Gastrocnemius medialis (tissue), 4 donors: ENCODE results near the gene PAXX. TPM values are rescaled to one million over a fixed set of nuclear protein-coding genes. Genes with fewer than 3 reads are reported as not detected.
A peak's percentile ranks its signal among the peaks of the same experiment; 100 is the strongest.
"Not testable (repeated sequence)": the region's sequence is repeated elsewhere in the genome, so short reads cannot be mapped to it uniquely, and the experiment has no call there.

Experiments
- ATAC-seq, 2 donors: fragments of 150-250 bp; one replicate each; pipeline ENCODE4 v1.9.1; 2016
- DNase-seq, 2 donors: peaks; one replicate each; pipeline ENCODE4 v3.0.0-alpha.2; 2019
- H3K27ac ChIP-seq, 4 donors: fragments of 200-600 bp; sonication (generic); 1 replicate in 1 of 4; 2 replicates in 3 of 4; pipeline ENCODE4 v1.5.1; 2016 to 2018; ENCODE audit warnings: mild to moderate bottlenecking in 2 of 4, moderate library complexity in 1 of 4
- H3K27me3 ChIP-seq, 3 donors: fragments of 200-600 bp; sonication (generic) in 2 of 3; 1 replicate in 1 of 3; 2 replicates in 2 of 3; pipeline versions ENCODE4 v1.5.1 to v1.6.0; 2016 to 2019; ENCODE audit warnings: mild to moderate bottlenecking in 1 of 3, moderate library complexity in 1 of 3
- H3K36me3 ChIP-seq, 2 donors: fragments of 200-600 bp; sonication (generic) in 1 of 2; one replicate each; pipeline ENCODE4 v1.5.1; 2017 to 2018
- H3K4me1 ChIP-seq, 2 donors: fragments of 200-600 bp; sonication (generic) in 1 of 2; one replicate each; pipeline ENCODE4 v1.5.1; 2016 to 2017; ENCODE audit warnings: mild to moderate bottlenecking in 2 of 2
- H3K4me3 ChIP-seq, 4 donors: fragments of 200-600 bp; sonication (generic) in 3 of 4; 1 replicate in 1 of 4; 2 replicates in 3 of 4; pipeline ENCODE4 v1.5.1; 2016 to 2019; ENCODE audit warnings: mild to moderate bottlenecking in 2 of 4
- H3K9me3 ChIP-seq, 3 donors: fragments of 200-600 bp; sonication (generic) in 2 of 3; 1 replicate in 1 of 3; 2 replicates in 2 of 3; pipeline ENCODE4 v1.5.1; 2016 to 2019
- POLR2A ChIP-seq, 2 donors: fragments of 450-650 bp; IDR thresholded peaks; one replicate each; pipeline ENCODE4 v1.6.1; 2017; ENCODE audit warnings: antibody characterized with exemption in 2 of 2, mild to moderate bottlenecking in 2 of 2, moderate library complexity in 2 of 2
- in situ Hi-C, 4 donors: fragments of 200-750 bp; cut with MboI; loops; one replicate each; pipeline versions ENCODE4 v1.15.0 to v1.8.0; 2017; ENCODE audit warnings: low sequenced_read_pairs in 4 of 4
- intact Hi-C: fragments of 100-400 bp; cut with DNase I; formaldehyde crosslinking; loops from one replicate; pipeline ENCODE4 v1.15.1; 2023; ENCODE audit warnings: low total_unique reads
- total RNA-seq, 4 donors: library from RNA; depleted of rRNA; stranded (reverse); fragments of >200 nt; gene quantifications; one replicate each; pipeline versions ENCODE4 v1.1.0 to v1.2.3, GENCODE V29; 2016
- TF ChIP-seq, protein P1 (sequence below), 5 experiments: fragments of 450-650 bp in 3 of 5; fragments of 200-600 bp in 2 of 5; sonication (generic) in 2 of 5; IDR thresholded peaks in 4 of 5; conservative IDR thresholded peaks in 1 of 5; 1 replicate in 4 of 5; 2 replicates in 1 of 5; pipeline ENCODE4 v1.5.1; 2016 to 2019; ENCODE audit warnings: antibody characterized with exemption in 5 of 5, mild to moderate bottlenecking in 3 of 5, moderate library complexity in 3 of 5

PAXX gene
- total RNA-seq, 4 donors from 2014 or later, result 10.8 to 15.6 (median 14.6) TPM

DNA sequence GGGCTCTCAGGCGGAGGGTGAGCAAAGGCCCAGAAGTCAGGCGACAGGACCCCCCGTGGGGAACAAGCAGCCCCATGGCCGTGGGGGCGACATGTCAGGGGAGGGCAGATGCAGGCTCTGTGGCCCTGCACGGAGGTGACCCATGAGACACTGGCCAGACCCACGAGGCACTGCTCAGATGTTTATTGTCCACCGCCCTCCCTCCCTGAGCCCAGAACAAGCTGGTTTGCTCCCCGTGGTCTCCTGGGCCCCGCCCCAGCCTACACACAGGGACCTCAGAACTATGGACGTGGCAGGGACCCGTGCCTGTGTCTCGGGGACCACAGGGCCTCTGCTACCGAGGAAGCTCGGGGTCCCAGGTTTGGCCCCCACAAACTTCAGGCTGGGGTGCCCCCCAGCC, 37.8 kb downstream of the PAXX start:
- Histone ChIP-seq H3K27ac (no peak overlapping the region), H3K36me3 (no peaks in the 10 kb centered on the region), H3K4me1 (peaks cover 21 to 23% of the 10 kb centered on the region in 2 donors), H3K27me3 (peaks cover 0 to 6% (median 0%) of the 10 kb centered on the region in 3 donors), H3K9me3 (no peaks in the 10 kb centered on the region), H3K4me3 (no peak overlapping the region)
- DNase-seq, result no peak
- in situ Hi-C loops, result loop anchor here in 3 of 4 donors (5.0 to 10.0 kb wide), 3 partner anchors 85 to 245 kb away; partner anchors contain the start of genes C8G (in 1 of the 3) and FBXW5 (in 1 of the 3)
- no peak for ATAC-seq
- TF ChIP-seq, protein P1, sequence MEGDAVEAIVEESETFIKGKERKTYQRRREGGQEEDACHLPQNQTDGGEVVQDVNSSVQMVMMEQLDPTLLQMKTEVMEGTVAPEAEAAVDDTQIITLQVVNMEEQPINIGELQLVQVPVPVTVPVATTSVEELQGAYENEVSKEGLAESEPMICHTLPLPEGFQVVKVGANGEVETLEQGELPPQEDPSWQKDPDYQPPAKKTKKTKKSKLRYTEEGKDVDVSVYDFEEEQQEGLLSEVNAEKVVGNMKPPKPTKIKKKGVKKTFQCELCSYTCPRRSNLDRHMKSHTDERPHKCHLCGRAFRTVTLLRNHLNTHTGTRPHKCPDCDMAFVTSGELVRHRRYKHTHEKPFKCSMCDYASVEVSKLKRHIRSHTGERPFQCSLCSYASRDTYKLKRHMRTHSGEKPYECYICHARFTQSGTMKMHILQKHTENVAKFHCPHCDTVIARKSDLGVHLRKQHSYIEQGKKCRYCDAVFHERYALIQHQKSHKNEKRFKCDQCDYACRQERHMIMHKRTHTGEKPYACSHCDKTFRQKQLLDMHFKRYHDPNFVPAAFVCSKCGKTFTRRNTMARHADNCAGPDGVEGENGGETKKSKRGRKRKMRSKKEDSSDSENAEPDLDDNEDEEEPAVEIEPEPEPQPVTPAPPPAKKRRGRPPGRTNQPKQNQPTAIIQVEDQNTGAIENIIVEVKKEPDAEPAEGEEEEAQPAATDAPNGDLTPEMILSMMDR (IDR thresholded peaks at IDR 0.05 in 4 of 5, conservative IDR thresholded peaks at IDR 0.05 in 1 of 5), result no peak
- TF ChIP-seq POLR2A (IDR thresholded peaks at IDR 0.05), result no peak
- intact Hi-C loops, result no loop called here

- no peaks in the 10 kb centered on the region for H3K36me3 ChIP-seq
- peaks cover 0 to 6% (median 0%) of the 10 kb centered on the region in 3 donors for H3K27me3 ChIP-seq
- intact Hi-C loops (no loop called here), in situ Hi-C loops (loop anchor here in 3 of 4 donors (5.0 to 10.0 kb wide), 3 partner anchors 86 to 246 kb away; partner anchors contain the start of genes C8G (in 1 of the 3) and FBXW5 (in 1 of the 3))
- H3K4me1 ChIP-seq, result peaks cover 23% of the 10 kb centered on the region in 2 donors
- ATAC-seq (no peak), DNase-seq (no peak)
- no peak overlapping the region for H3K4me3 ChIP-seq
- H3K27ac ChIP-seq, result no peak overlapping the region
- no peak for TF ChIP-seq POLR2A (IDR thresholded peaks at IDR 0.05)
- TF ChIP-seq, protein P1 (IDR thresholded peaks at IDR 0.05 in 4 of 5, conservative IDR thresholded peaks at IDR 0.05 in 1 of 5), result no peak
- H3K9me3 ChIP-seq, result no peaks in the 10 kb centered on the region
Observed at GRCh38 chr9:137030538-137031527, 38.6 kb downstream of the PAXX start.

DNA sequence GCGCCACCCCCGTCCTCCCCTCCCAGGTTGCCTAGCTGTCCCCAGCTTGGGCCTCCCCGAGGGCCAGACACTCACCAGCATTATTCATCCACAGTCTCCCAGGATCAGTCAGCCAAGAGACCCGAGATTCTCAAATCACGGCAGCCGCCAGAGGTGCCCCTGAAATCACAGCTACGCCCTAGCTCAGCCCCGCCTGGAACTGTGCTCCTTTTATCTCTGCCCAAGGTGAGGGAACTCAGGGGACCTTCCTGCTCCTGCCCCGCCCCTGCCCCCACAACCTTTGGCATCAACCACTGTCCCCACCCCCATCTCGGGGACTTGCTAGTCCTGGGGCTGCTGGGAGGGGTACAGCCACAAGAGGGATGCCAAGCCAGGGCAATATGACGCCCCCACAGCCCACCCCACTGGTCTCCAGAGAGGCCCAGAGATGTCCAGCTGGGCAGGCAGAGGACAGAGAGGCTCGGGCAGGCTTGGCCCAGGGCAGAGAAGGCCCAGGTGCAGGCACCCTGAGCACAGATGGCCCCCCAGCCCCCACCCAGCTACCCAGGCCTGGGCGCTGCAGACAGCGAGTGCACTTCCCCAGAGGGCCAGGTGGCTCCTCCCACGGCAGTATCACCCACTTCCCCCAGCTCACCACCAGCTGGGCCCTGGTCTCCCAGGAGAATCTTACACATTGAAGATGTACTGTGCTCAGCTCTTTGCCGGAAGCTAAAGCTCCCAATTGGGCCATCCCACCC, 39.9 kb downstream of the PAXX start, which contains the start of gene FUT7:
FUT7 (minus strand) TSS at position 185 of the 737 bp plus-strand sequence; CDS start at position 88, 97 bp downstream.
- Histone ChIP-seq H3K4me1 (peaks cover 16 to 17% of the 10 kb centered on the region in 2 donors), H3K36me3 (no peaks in the 10 kb centered on the region), H3K4me3 (no peak within 1 kb of the TSS), H3K27ac (no peak within 1 kb of the TSS), H3K9me3 (no peaks in the 10 kb centered on the region), H3K27me3 (peaks cover 0 to 6% (median 0%) of the 10 kb centered on the region in 3 donors)
- no peak for TF ChIP-seq POLR2A (IDR thresholded peaks at IDR 0.05)
- TF ChIP-seq, protein P1 (IDR thresholded peaks at IDR 0.05 in 4 of 5, conservative IDR thresholded peaks at IDR 0.05 in 1 of 5), result no peak
- no peak for DNase-seq
- intact Hi-C loops, result no loop called here
- in situ Hi-C loops, result loop anchor here in 3 of 4 donors (5.0 to 10.0 kb wide), 3 partner anchors 87 to 247 kb away; partner anchors contain the start of genes C8G (in 1 of the 3) and FBXW5 (in 1 of the 3)
- ATAC-seq, result no peak

DNA sequence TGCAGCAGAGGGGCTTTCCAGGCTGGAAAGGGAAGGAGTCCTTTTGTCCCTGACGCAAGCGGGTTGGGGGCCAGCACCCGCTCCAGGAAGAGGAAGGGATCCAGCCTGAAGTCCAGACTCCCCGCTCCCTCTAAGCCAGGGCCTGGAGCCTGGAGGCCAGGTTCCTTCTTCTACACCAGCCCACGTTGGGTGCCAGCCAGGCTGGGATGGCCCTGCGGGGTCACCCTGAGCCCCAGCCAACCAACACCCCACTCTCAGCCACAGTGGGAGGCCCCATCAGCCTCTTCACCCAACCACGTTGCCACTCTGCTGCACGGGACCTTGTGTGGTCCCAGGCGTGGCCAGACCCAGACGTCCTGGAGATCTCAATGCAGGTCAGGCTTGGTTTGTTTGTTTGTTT, 40.6 kb downstream of the PAXX start:
- TF ChIP-seq, protein P1 (IDR thresholded peaks at IDR 0.05 in 4 of 5, conservative IDR thresholded peaks at IDR 0.05 in 1 of 5), result no peak
- TF ChIP-seq POLR2A (IDR thresholded peaks at IDR 0.05), result no peak
- H3K4me3 ChIP-seq, result peak overlapping the region in 1 of 4 donors; percentile 12
- DNase-seq (peak; percentile 35 to 53), ATAC-seq (no peak)
- no peak overlapping the region for H3K27ac ChIP-seq
- intact Hi-C loops (no loop called here), in situ Hi-C loops (loop anchor here in 3 of 4 donors (5.0 to 10.0 kb wide), 3 partner anchors 88 to 248 kb away; partner anchors contain the start of genes C8G (in 1 of the 3) and FBXW5 (in 1 of the 3))
- peaks cover 11 to 13% of the 10 kb centered on the region in 2 donors for H3K4me1 ChIP-seq
- peaks cover 0 to 6% (median 0%) of the 10 kb centered on the region in 3 donors for H3K27me3 ChIP-seq
- H3K36me3 ChIP-seq, result no peaks in the 10 kb centered on the region
- no peaks in the 10 kb centered on the region for H3K9me3 ChIP-seq

- DNase-seq, H3K9me3 ChIP-seq, H3K27ac ChIP-seq, ATAC-seq, H3K27me3 ChIP-seq, H3K36me3 ChIP-seq, intact Hi-C loops: not testable (repeated sequence)
- in situ Hi-C loops, result loop anchor here in 3 of 4 donors (5.0 to 10.0 kb wide), 3 partner anchors 89 to 249 kb away; partner anchors contain the start of genes C8G (in 1 of the 3) and FBXW5 (in 1 of the 3)
- H3K4me3 ChIP-seq, result peak overlapping the region in 1 of 4 donors; percentile 12
- peaks cover 9 to 12% of the 10 kb centered on the region in 2 donors for H3K4me1 ChIP-seq
Observed at GRCh38 chr9:137033481-137033880, 41.3 kb downstream of the PAXX start.
